Measurements from ENCODE around the gene WFDC12.
A peak's percentile ranks its signal among the peaks of the same experiment; 100 is the strongest.

WFDC12 gene

GRCh38 chr20:45115829-45116228 lies 8.4 kb downstream of the WFDC12 start:
- no peak for DNase-seq (ENCODE audit: low read depth)
- H3K4me3 ChIP-seq (ENCODE audit: low read length): no peak overlapping the region
- TF ChIP-seq, protein P1, sequence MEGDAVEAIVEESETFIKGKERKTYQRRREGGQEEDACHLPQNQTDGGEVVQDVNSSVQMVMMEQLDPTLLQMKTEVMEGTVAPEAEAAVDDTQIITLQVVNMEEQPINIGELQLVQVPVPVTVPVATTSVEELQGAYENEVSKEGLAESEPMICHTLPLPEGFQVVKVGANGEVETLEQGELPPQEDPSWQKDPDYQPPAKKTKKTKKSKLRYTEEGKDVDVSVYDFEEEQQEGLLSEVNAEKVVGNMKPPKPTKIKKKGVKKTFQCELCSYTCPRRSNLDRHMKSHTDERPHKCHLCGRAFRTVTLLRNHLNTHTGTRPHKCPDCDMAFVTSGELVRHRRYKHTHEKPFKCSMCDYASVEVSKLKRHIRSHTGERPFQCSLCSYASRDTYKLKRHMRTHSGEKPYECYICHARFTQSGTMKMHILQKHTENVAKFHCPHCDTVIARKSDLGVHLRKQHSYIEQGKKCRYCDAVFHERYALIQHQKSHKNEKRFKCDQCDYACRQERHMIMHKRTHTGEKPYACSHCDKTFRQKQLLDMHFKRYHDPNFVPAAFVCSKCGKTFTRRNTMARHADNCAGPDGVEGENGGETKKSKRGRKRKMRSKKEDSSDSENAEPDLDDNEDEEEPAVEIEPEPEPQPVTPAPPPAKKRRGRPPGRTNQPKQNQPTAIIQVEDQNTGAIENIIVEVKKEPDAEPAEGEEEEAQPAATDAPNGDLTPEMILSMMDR (conservative IDR thresholded peaks at IDR 0.05; ENCODE audit: low read length): no peak

DNA sequence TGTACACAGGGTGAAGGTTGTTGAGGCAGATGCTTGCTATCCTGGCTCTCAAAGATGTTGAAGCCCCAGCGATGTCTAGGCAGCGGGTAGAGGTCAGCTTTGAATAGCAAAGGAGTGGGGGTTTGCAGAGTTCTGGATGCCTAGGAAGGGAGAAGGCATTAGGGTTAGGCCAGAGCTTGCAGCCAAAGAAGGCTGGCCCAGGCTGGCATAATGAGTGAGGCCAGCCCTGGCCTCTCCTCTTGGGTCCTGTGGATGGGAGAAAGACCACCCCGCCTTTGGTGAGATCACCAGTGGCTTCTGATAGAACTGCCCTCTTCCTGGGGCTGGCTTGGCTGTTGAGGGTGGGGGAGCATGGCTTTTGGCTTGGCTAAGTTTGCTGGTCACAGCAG lies 8.9 kb downstream of the WFDC12 start:
- TF ChIP-seq, protein P1 (conservative IDR thresholded peaks at IDR 0.05; ENCODE audit: low read length): no peak
- DNase-seq (ENCODE audit: low read depth): no peak
- H3K4me3 ChIP-seq (ENCODE audit: low read length): no peak overlapping the region

- no peak for DNase-seq (ENCODE audit: low read depth)
- H3K4me3 ChIP-seq (ENCODE audit: low read length): no peak within 1 kb of the TSS
- TF ChIP-seq, protein P1 (conservative IDR thresholded peaks at IDR 0.05; ENCODE audit: low read length): no peak
Observed at GRCh38 chr20:45114465-45115385, 9.5 kb downstream of the WFDC12 start, which contains the start of gene WFDC5. TSS of gene WFDC5 (minus strand) at chr20:45115174. CDS start at chr20:45115083, 91 bp downstream.

GRCh38 chr20:45113865-45114264 lies 10.4 kb downstream of the WFDC12 start:
- TF ChIP-seq, protein P1 (conservative IDR thresholded peaks at IDR 0.05; ENCODE audit: low read length): no peak
- H3K4me3 ChIP-seq (ENCODE audit: low read length): no peak overlapping the region
- DNase-seq (ENCODE audit: low read depth): no peak

GRCh38 chr20:45112754-45113153 lies 11.5 kb downstream of the WFDC12 start:
- DNase-seq (ENCODE audit: low read depth): no peak
- TF ChIP-seq, protein P1 (conservative IDR thresholded peaks at IDR 0.05; ENCODE audit: low read length): no peak
- H3K4me3 ChIP-seq (ENCODE audit: low read length): no peak overlapping the region

DNA sequence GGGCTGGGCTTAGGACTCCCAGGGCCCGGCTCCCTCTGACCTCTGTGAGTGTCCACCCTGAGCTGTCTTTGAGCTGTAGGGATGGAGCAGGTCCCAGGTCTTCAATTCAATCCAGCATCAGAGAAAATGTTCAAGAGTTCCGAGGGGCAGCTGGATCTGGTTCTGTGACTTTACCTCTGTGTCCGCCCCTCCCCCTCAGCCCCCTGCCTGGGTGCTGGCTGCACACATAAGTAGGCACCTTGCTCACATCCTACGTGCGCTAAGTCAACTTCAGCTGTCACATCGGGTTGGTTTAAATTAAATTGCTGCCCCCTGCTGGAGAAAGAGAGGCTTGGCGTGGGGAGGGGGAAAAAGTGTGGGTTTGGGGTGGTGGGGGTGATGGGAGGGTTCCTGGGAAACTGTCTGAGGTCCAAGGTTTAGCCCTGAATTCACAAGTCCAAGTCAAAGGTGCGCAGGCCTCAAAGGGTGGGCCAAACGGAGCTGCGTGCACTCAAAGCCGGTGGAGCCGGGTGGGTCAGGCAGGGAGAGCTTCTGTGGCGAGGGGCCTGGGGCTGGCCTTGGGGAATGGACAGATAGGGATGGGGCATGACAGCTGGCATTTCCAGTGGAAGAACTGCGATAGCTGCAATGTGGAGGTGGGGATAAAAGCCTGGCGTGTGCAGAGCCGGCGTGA lies 12.3 kb downstream of the WFDC12 start:
- TF ChIP-seq, protein P1 (conservative IDR thresholded peaks at IDR 0.05; ENCODE audit: low read length): peak; percentile 54
- no peak for DNase-seq (ENCODE audit: low read depth)
- H3K4me3 ChIP-seq (ENCODE audit: low read length): no peak overlapping the region

All from AG10803 (cell line).